Endothelial cell of umbilical vein (primary cell): ENCODE measurements around the gene GPR153. TPM values are rescaled to one million over a fixed set of nuclear protein-coding genes. Genes with fewer than 3 reads are reported as not detected.

ENCODE experiments used
- BruUV-seq: library from RNA; stranded (reverse); fragments of 400-500 nt; replicated peaks from 2 replicates; lab custom pipeline; 2021; lab: Mats Ljungman, UMichigan
- CTCF ChIA-PET: fragments of 300-600, 350-600 bp; sonication (Branson Sonifier 250); formaldehyde crosslinking; loops from one replicate; lab custom pipeline; 2021; ENCODE audit warnings: antibody characterized with exemption, inconsistent platforms; lab: Charles Lee
- POLR2A ChIA-PET: fragments of 300-600, 350-600 bp; sonication (Branson Sonifier 250); formaldehyde crosslinking; loops from one replicate; lab custom pipeline; 2021; ENCODE audit warnings: antibody characterized with exemption, inconsistent platforms; lab: Charles Lee
- DNase-seq: peaks from one replicate; pipeline ENCODE4 v3.0.0-alpha.2; 2011; ENCODE audit warnings: low read depth, low spot score
- FAIRE-seq: peaks from 2 replicates; lab custom pipeline; 2011; peaks lifted over from hg19 to GRCh38; lab: Jason Lieb, UNC
- H2AFZ ChIP-seq: 2 replicates; pipeline ENCODE4 v1.6.0; 2012; ENCODE audit warnings: low read depth, low read length, control low read depth, inconsistent platforms
- H3K27ac ChIP-seq: 2 replicates; pipeline ENCODE4 v1.5.1; 2011; ENCODE audit warnings: low read depth, mild to moderate bottlenecking, control low read depth, low read length, moderate library complexity; ENCODE audit not compliant: insufficient read depth
- H3K27me3 ChIP-seq, 2 experiments: 2 replicates each; pipeline versions ENCODE4 v1.6.0 to v1.6.1; 2011; ENCODE audit warnings: low read length in 2 of 2, mixed read lengths in 1 of 2; ENCODE audit not compliant: control insufficient read depth in 2 of 2, insufficient read depth in 2 of 2
- H3K36me3 ChIP-seq, 2 experiments: 2 replicates in 1 of 2; 3 replicates in 1 of 2; pipeline ENCODE4 v1.5.1; 2011; ENCODE audit warnings: low read length in 2 of 2, mild to moderate bottlenecking in 1 of 2, moderate library complexity in 1 of 2; ENCODE audit not compliant: control insufficient read depth in 2 of 2, insufficient read depth in 2 of 2; ENCODE audit errors: extremely low read depth in 1 of 2
- H3K4me1 ChIP-seq: 3 replicates; pipeline ENCODE4 v1.5.1; 2011; ENCODE audit warnings: mild to moderate bottlenecking, low read length; ENCODE audit not compliant: control insufficient read depth, insufficient read depth; ENCODE audit errors: extremely low read depth
- H3K4me2 ChIP-seq: 2 replicates; pipeline ENCODE4 v1.6.1; 2011; ENCODE audit warnings: low read length, control low read depth, mixed read lengths; ENCODE audit not compliant: insufficient read depth
- H3K4me3 ChIP-seq, 3 experiments: fragments of 200-600 bp in 1 of 3; sonication (generic), shearing (Covaris generic) in 1 of 3; replicated peaks in 1 of 3; 2 replicates each; pipeline ENCODE4 v1.5.1; 2011 to 2016; ENCODE audit warnings: control low read depth in 3 of 3, low read length in 3 of 3, mild to moderate bottlenecking in 2 of 3, inconsistent platforms in 1 of 3, low read depth in 1 of 3, moderate library complexity in 1 of 3; ENCODE audit not compliant: insufficient read depth in 1 of 3
- H3K79me2 ChIP-seq: 2 replicates; pipeline ENCODE4 v1.6.0; 2012; ENCODE audit warnings: low read length, inconsistent platforms; ENCODE audit not compliant: control insufficient read depth, insufficient read depth
- H3K9ac ChIP-seq: replicated peaks from 2 replicates; pipeline ENCODE3; 2011; ENCODE audit warnings: low read length, control low read depth; ENCODE audit not compliant: insufficient read depth; ENCODE audit errors: extremely low read depth
- H3K9me1 ChIP-seq: replicated peaks from 3 replicates; pipeline ENCODE4 v1.6.0; 2011; ENCODE audit warnings: mild to moderate bottlenecking, low read length; ENCODE audit not compliant: control insufficient read depth, insufficient read depth; ENCODE audit errors: extremely low read depth
- H3K9me3 ChIP-seq: replicated peaks from 2 replicates; pipeline ENCODE4 v1.5.1; 2012; ENCODE audit warnings: low read length, inconsistent platforms; ENCODE audit not compliant: control insufficient read depth, insufficient read depth
- H4K20me1 ChIP-seq: replicated peaks from 2 replicates; pipeline ENCODE3; 2011; ENCODE audit warnings: mild to moderate bottlenecking, low read length; ENCODE audit not compliant: control insufficient read depth, insufficient read depth; ENCODE audit errors: extremely low read depth
- EZH2 ChIP-seq: IDR thresholded peaks from 2 replicates; pipeline ENCODE4 v1.6.1; 2012; ENCODE audit warnings: borderline replicate concordance, low read depth, mild to moderate bottlenecking, moderate library complexity, low read length, inconsistent platforms; ENCODE audit not compliant: severe bottlenecking
- FOS ChIP-seq: IDR thresholded peaks from 2 replicates; pipeline ENCODE4 v1.6.1; 2011; ENCODE audit warnings: mild to moderate bottlenecking, low read length, moderate library complexity, borderline replicate concordance; ENCODE audit not compliant: insufficient read depth
- GATA2 ChIP-seq: IDR thresholded peaks from 2 replicates; pipeline ENCODE4 v1.7.0; 2011; ENCODE audit warnings: low read depth, mild to moderate bottlenecking, moderate library complexity, mixed read lengths, low read length; ENCODE audit not compliant: insufficient read length, insufficient read depth
- JUN ChIP-seq: IDR thresholded peaks from 2 replicates; pipeline ENCODE4 v1.6.1; 2011; ENCODE audit warnings: borderline replicate concordance, low read depth; ENCODE audit not compliant: insufficient read length, insufficient read depth
- MYC ChIP-seq: IDR thresholded peaks from one replicate; pipeline ENCODE4 v1.6.1; 2011; ENCODE audit warnings: mild to moderate bottlenecking, low read depth, low read length
- POLR2A ChIP-seq: IDR thresholded peaks from 2 replicates; pipeline ENCODE4 v1.6.1; 2012; ENCODE audit warnings: low read depth, mild to moderate bottlenecking, control low read depth, low read length
- POLR2AphosphoS5 ChIP-seq: IDR thresholded peaks from 2 replicates; pipeline ENCODE4 v1.6.1; 2012; ENCODE audit warnings: low read depth, mild to moderate bottlenecking, control low read depth, low read length, moderate library complexity; ENCODE audit not compliant: insufficient read depth
- dilution Hi-C: fragments of 300-500 bp; cut with MboI; formaldehyde crosslinking; loops from one replicate; pipeline ENCODE4 v1.15.0; 2019; ENCODE audit warnings: low sequenced_read_pairs; ENCODE audit not compliant: extremely low pct_ligation_motif_present
- intact Hi-C: fragments of 100-400 bp; cut with micrococcal nuclease; formaldehyde crosslinking; loops from one replicate; pipeline ENCODE4 v1.10.0; 2022
- polyA plus RNA-seq, 4 experiments: library from polyadenylated mRNA; depleted of rRNA in 3 of 4; stranded (reverse) in 3 of 4; unstranded in 1 of 4; fragments of >200 nt; gene quantifications; 2 replicates each; pipeline versions ENCODE4 v1.2.1 to v1.2.3, GENCODE V29; 2011 to 2012; ENCODE audit warnings: missing spikeins in 1 of 4
- total RNA-seq: library from RNA; stranded (reverse); gene quantifications from 2 replicates; pipeline ENCODE4 v1.2.3, GENCODE V29; 2021
- TF ChIP-seq, protein P1 (sequence below), 2 donors: IDR thresholded peaks; 1 replicate in 1 of 2; 2 replicates in 1 of 2; pipeline ENCODE4 v1.5.1; 2011; ENCODE audit warnings: low read length in 2 of 2, mild to moderate bottlenecking in 2 of 2, moderate library complexity in 2 of 2, control low read depth in 1 of 2, inconsistent platforms in 1 of 2, low read depth in 1 of 2; ENCODE audit not compliant: insufficient read depth in 1 of 2; ENCODE audit errors: extremely low read depth in 1 of 2
- TF ChIP-seq, protein P2 (sequence below): IDR thresholded peaks from 2 replicates; pipeline ENCODE4 v1.6.1; 2011; ENCODE audit not compliant: insufficient read depth, insufficient read length

Gene GPR153
- total and polyA plus RNA-seq, 2 donors (not counting 3 experiments of a cell fraction or from before 2014, with no cell fraction given): 3.1 to 3.9 TPM

DNA sequence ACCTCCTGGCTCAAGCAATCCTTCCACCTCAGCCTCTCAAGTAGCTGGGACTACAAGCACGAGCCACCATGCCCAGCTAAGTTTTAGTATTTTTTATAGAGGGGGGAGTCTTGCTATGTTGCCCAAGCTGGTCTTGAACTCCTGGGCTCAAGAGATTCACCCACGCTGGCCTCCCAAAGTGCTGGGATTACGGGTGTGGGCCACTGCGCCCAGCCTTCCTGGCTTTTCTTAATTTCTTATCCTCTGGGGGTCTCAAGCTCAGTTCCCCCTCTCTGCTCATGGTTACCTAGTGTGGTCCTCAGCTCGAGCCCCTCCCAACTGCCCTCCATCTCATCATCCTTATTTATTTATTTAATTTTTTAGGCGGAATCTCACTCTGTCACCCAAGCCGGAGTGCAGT is 58.6 kb downstream of the GPR153 start:
- Histone ChIP-seq H3K4me2 (no peak overlapping the region), H3K4me3 (no peak overlapping the region), H3K27me3 (peaks cover 6 to 9% of the 10 kb centered on the region in 2 experiments), H4K20me1 (no peaks in the 10 kb centered on the region), H3K9me3 (no peaks in the 10 kb centered on the region), H3K27ac (no peak overlapping the region), H2AFZ (no peak overlapping the region), H3K79me2 (peaks cover 21% of the 10 kb centered on the region), H3K9me1 (no peaks in the 10 kb centered on the region), H3K4me1 (peaks cover 32% of the 10 kb centered on the region), H3K36me3 (no peaks in the 10 kb centered on the region), H3K9ac (no peak overlapping the region)
- intact Hi-C loops (no loop called here), dilution Hi-C loops (no loop called here)
- ChIA-PET POLR2A (interaction anchor here (0.5 to 0.6 kb wide), 2 partner anchors 340 to 1606 kb away, joined by 4 to 5 read pairs; no protein-coding TSS in a partner anchor), CTCF (interaction anchor here (0.6 to 1.4 kb wide), 4 partner anchors 43 to 150 kb away, joined by 3 read pairs; no protein-coding TSS in a partner anchor)
- BruUV-seq: no TSS peak
- TF ChIP-seq MYC: no peak
- TF ChIP-seq, protein P1, sequence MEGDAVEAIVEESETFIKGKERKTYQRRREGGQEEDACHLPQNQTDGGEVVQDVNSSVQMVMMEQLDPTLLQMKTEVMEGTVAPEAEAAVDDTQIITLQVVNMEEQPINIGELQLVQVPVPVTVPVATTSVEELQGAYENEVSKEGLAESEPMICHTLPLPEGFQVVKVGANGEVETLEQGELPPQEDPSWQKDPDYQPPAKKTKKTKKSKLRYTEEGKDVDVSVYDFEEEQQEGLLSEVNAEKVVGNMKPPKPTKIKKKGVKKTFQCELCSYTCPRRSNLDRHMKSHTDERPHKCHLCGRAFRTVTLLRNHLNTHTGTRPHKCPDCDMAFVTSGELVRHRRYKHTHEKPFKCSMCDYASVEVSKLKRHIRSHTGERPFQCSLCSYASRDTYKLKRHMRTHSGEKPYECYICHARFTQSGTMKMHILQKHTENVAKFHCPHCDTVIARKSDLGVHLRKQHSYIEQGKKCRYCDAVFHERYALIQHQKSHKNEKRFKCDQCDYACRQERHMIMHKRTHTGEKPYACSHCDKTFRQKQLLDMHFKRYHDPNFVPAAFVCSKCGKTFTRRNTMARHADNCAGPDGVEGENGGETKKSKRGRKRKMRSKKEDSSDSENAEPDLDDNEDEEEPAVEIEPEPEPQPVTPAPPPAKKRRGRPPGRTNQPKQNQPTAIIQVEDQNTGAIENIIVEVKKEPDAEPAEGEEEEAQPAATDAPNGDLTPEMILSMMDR (IDR thresholded peaks at IDR 0.05; ENCODE audit: extremely low read depth in 1 of 2, insufficient read depth in 1 of 2, low read depth in 1 of 2, low read length in 2 of 2): no peak
- FAIRE-seq (no peak), DNase-seq (no peak)

- Histone ChIP-seq H3K9me1 (no peaks in the 10 kb centered on the region), H3K27me3 (no peaks in the 10 kb centered on the region), H3K9me3 (no peaks in the 10 kb centered on the region), H2AFZ (peak overlapping the region; percentile 92), H3K36me3 (peaks cover 3 to 6% of the 10 kb centered on the region in 2 experiments), H3K4me2 (peak overlapping the region; percentile 51), H3K4me1 (peaks cover 22% of the 10 kb centered on the region), H3K27ac (peak overlapping the region; percentile 66), H4K20me1 (no peaks in the 10 kb centered on the region), H3K4me3 (peak overlapping the region in 2 of 3 experiments; percentile 8 to 47), H3K79me2 (peaks cover 38% of the 10 kb centered on the region), H3K9ac (peak overlapping the region; percentile 59)
- intact Hi-C loops: no loop called here
- FAIRE-seq (no peak), DNase-seq (no peak)
- dilution Hi-C loops: no loop called here
- no TSS peak for BruUV-seq
- CTCF ChIA-PET: interaction anchor here (1.2 to 2.0 kb wide), 5 partner anchors 15 to 91 kb away, joined by 3 to 6 read pairs (median 5); partner anchors contain the start of gene ICMT
- POLR2A ChIA-PET: interaction anchor here (0.6 kb wide), 1 partner anchor 575 kb away, joined by 9 read pairs; no protein-coding TSS in a partner anchor
- no peak for TF ChIP-seq JUN
- TF ChIP-seq EZH2: no peak
- TF ChIP-seq POLR2A: no peak
- TF ChIP-seq GATA2: no peak
- TF ChIP-seq POLR2AphosphoS5: no peak
- TF ChIP-seq, protein P2, sequence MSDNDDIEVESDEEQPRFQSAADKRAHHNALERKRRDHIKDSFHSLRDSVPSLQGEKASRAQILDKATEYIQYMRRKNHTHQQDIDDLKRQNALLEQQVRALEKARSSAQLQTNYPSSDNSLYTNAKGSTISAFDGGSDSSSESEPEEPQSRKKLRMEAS: no peak
- no peak for TF ChIP-seq MYC
- TF ChIP-seq, protein P1 (IDR thresholded peaks at IDR 0.05; ENCODE audit: extremely low read depth in 1 of 2, insufficient read depth in 1 of 2, low read depth in 1 of 2, low read length in 2 of 2): no peak
- TF ChIP-seq FOS: no peak
These were observed 60.6 kb downstream of the GPR153 start for GRCh38 chr1:6200188-6200809.
